OCI-LY1 (cell line): Measurements from ENCODE around the gene SNU13.

Experiments used
- H2AFZ ChIP-seq: fragments of 200-600 bp; sonication (generic), shearing (Covaris generic); 2 replicates; pipeline ENCODE4 v1.6.0; 2014; ENCODE audit warnings: antibody characterized with exemption, mild to moderate bottlenecking, low read length
- H3F3A ChIP-seq: fragments of 200-600 bp; sonication (generic), shearing (Covaris generic); 2 replicates; pipeline ENCODE4 v1.6.0; 2014; ENCODE audit warnings: mild to moderate bottlenecking, antibody characterized with exemption, low read length, moderate library complexity; ENCODE audit not compliant: insufficient read depth
- H3K27ac ChIP-seq: fragments of 200-600 bp; sonication (generic); 2 replicates; pipeline ENCODE4 v1.5.1; 2014; ENCODE audit warnings: low read length, mixed run types, mild to moderate bottlenecking, low read depth; ENCODE audit not compliant: poor library complexity, severe bottlenecking
- H3K27me3 ChIP-seq: fragments of 200-600 bp; sonication (generic); 2 replicates; pipeline ENCODE4 v1.6.0; 2014; ENCODE audit warnings: antibody characterized with exemption, mild to moderate bottlenecking, low read length, moderate library complexity; ENCODE audit not compliant: insufficient read depth
- H3K36me3 ChIP-seq: fragments of 200-600 bp; sonication (generic); 2 replicates; pipeline ENCODE4 v1.6.1; 2014; ENCODE audit warnings: mild to moderate bottlenecking, antibody characterized with exemption, low read length, moderate library complexity, mixed read lengths; ENCODE audit not compliant: insufficient read depth
- H3K4me1 ChIP-seq: fragments of 200-600 bp; sonication (generic); 2 replicates; pipeline ENCODE4 v1.5.1; 2014; ENCODE audit warnings: mild to moderate bottlenecking, low read length, moderate library complexity; ENCODE audit not compliant: insufficient read depth, severe bottlenecking
- H3K4me2 ChIP-seq: fragments of 200-600 bp; sonication (generic), shearing (Covaris generic); 2 replicates; pipeline ENCODE4 v1.6.1; 2014; ENCODE audit warnings: low read length
- H3K4me3 ChIP-seq: fragments of 200-600 bp; sonication (generic); 2 replicates; pipeline ENCODE4 v1.5.1; 2014; ENCODE audit warnings: low read length, low read depth, mild to moderate bottlenecking, mixed read lengths; ENCODE audit not compliant: poor library complexity, severe bottlenecking
- H3K79me2 ChIP-seq: fragments of 200-600 bp; shearing (Covaris generic); 2 replicates; pipeline ENCODE4 v1.6.1; 2016; ENCODE audit warnings: mixed run types, low read length, mixed read lengths; ENCODE audit not compliant: insufficient read depth
- H3K9ac ChIP-seq: fragments of 200-600 bp; sonication (generic), shearing (Covaris generic); 2 replicates; pipeline ENCODE4 v1.6.1; 2014; ENCODE audit warnings: mild to moderate bottlenecking, low read length, mixed read lengths
- H3K9me2 ChIP-seq: fragments of 200-600 bp; sonication (generic), shearing (Covaris generic); 2 replicates; pipeline ENCODE4 v1.6.1; 2014; ENCODE audit warnings: low read depth, mild to moderate bottlenecking, low read length, mixed read lengths
- H3K9me3 ChIP-seq: fragments of 200-600 bp; shearing (Covaris generic); 2 replicates; pipeline ENCODE4 v1.6.1; 2014; ENCODE audit warnings: low read length, mixed read lengths
- H4K20me1 ChIP-seq: fragments of 200-600 bp; sonication (generic), shearing (Covaris generic); 2 replicates; pipeline ENCODE4 v1.6.0; 2016; ENCODE audit warnings: mild to moderate bottlenecking, low read length; ENCODE audit not compliant: insufficient read depth
- CTCF ChIP-seq: fragments of 200-600 bp; sonication (generic), shearing (Covaris generic); IDR thresholded peaks from 2 replicates; pipeline ENCODE4 v1.5.1; 2017; ENCODE audit warnings: mild to moderate bottlenecking, antibody characterized with exemption, low read length, moderate library complexity, mixed read lengths
- EZH2 ChIP-seq: fragments of 200-600 bp; sonication (generic), shearing (Covaris generic); IDR thresholded peaks from 2 replicates; pipeline ENCODE4 v1.8.0; 2017; ENCODE audit warnings: borderline replicate concordance, mixed run types, mild to moderate bottlenecking, antibody characterized with exemption, low read length, moderate library complexity, mixed read lengths

The SNU13 gene

GRCh38 chr22:41642331-41643110 lies 46.1 kb downstream of the SNU13 start:
- H3K4me1 ChIP-seq: no peaks in the 10 kb centered on the region
- no peaks in the 10 kb centered on the region for H3K9me2 ChIP-seq
- peaks cover 94% of the 10 kb centered on the region for H3K36me3 ChIP-seq
- no peaks in the 10 kb centered on the region for H3K27me3 ChIP-seq
- H3K9ac ChIP-seq: no peak overlapping the region
- H3K4me3 ChIP-seq: no peak overlapping the region
- no peaks in the 10 kb centered on the region for H3K9me3 ChIP-seq
- H3K4me2 ChIP-seq: no peak overlapping the region
- H2AFZ ChIP-seq: no peak overlapping the region
- no peaks in the 10 kb centered on the region for H3F3A ChIP-seq
- no peaks in the 10 kb centered on the region for H4K20me1 ChIP-seq
- H3K79me2 ChIP-seq: no peaks in the 10 kb centered on the region
- no peak overlapping the region for H3K27ac ChIP-seq
- TF ChIP-seq EZH2: no peak
- TF ChIP-seq CTCF: no peak

GRCh38 chr22:41641854-41642253 lies 46.8 kb downstream of the SNU13 start:
- Histone ChIP-seq H2AFZ (no peak overlapping the region), H3K4me2 (no peak overlapping the region), H3K4me1 (no peaks in the 10 kb centered on the region), H3K27me3 (no peaks in the 10 kb centered on the region), H3K27ac (no peak overlapping the region), H3K9me2 (no peaks in the 10 kb centered on the region), H3K36me3 (peaks cover 94% of the 10 kb centered on the region), H3K79me2 (no peaks in the 10 kb centered on the region), H3K9ac (no peak overlapping the region), H3K9me3 (no peaks in the 10 kb centered on the region), H4K20me1 (no peaks in the 10 kb centered on the region), H3F3A (no peaks in the 10 kb centered on the region), H3K4me3 (no peak overlapping the region)
- TF ChIP-seq CTCF (no peak), EZH2 (no peak)

GRCh38 chr22:41638748-41639147 lies 49.9 kb downstream of the SNU13 start:
- H3K4me2 ChIP-seq: no peak overlapping the region
- H3K36me3 ChIP-seq: peaks cover 98% of the 10 kb centered on the region
- TF ChIP-seq CTCF (no peak), EZH2 (no peak)

More at GRCh38 chr22:41638748-41639147, 49.9 kb downstream of the SNU13 start:
- Histone ChIP-seq H4K20me1 (no peaks in the 10 kb centered on the region), H3K79me2 (0 out of 2 replicates have a peak, but pooled peaks cover 2% of the 10 kb centered on the region), H2AFZ (no peak overlapping the region), H3K4me1 (no peaks in the 10 kb centered on the region), H3K9me3 (no peaks in the 10 kb centered on the region), H3K9ac (no peak overlapping the region), H3K9me2 (no peaks in the 10 kb centered on the region), H3K4me3 (no peak overlapping the region), H3K27me3 (no peaks in the 10 kb centered on the region), H3K27ac (no peak overlapping the region), H3F3A (no peaks in the 10 kb centered on the region)
